Esophagus muscularis mucosa (tissue), 3 donors: ENCODE measurements around the gene BRSK2.

Source experiments
- POLR2AphosphoS5 ChIP-seq, 2 donors: sonication (generic); formaldehyde crosslinking; IDR thresholded peaks; one replicate each; pipeline ENCODE4 v1.6.1; 2017; ENCODE audit warnings: antibody characterized with exemption in 2 of 2
- TF ChIP-seq, protein P1 (sequence below), 3 experiments: fragments of 200-600 bp in 2 of 3; fragments of 450-650 bp in 1 of 3; sonication (generic) in 2 of 3; IDR thresholded peaks; one replicate each; pipeline ENCODE4 v1.5.1; 2017 to 2019; ENCODE audit warnings: antibody characterized with exemption in 3 of 3, mild to moderate bottlenecking in 2 of 3, moderate library complexity in 1 of 3

DNA sequence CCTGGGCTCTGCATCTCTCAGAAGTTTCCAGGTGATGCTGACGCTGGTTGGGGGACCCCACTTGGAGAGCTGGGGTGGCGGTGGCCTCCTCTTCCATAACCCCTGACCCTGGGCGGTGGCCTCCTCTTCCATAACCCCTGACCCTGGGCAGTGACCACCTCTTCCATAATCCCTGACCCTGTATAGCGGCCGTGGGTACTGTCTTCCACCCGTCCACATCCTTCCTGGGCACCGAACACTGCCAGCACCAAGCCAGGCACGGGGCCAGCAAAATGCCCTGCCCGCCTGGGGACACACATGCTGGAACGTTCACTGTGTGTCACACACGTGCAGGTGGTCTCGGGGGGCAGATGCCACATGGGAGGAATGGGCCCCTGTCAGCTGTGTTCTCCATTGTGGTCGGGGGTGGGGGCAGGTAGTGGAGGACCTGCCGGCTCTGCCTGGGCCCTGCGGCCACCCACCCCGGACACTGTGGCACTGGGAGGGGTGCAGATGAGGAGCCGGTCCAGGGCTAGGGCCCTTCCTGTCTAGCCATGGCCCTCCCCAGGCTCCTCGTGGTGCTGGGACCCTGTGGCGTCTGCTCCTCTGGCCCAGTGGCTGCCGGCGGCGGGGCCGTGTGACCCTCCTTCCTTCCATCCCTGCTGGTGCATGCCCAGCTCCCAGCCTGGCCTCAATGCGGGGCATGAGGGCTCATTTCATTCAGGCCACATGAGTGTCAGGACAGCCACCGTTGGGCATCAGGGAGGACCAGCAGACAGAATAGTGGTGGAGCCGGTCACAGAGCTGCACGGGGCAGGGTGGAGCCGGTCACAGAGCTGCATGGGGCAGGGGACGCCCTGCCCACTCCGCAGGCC, 10.8 kb downstream of the BRSK2 start:
- TF ChIP-seq, protein P1, sequence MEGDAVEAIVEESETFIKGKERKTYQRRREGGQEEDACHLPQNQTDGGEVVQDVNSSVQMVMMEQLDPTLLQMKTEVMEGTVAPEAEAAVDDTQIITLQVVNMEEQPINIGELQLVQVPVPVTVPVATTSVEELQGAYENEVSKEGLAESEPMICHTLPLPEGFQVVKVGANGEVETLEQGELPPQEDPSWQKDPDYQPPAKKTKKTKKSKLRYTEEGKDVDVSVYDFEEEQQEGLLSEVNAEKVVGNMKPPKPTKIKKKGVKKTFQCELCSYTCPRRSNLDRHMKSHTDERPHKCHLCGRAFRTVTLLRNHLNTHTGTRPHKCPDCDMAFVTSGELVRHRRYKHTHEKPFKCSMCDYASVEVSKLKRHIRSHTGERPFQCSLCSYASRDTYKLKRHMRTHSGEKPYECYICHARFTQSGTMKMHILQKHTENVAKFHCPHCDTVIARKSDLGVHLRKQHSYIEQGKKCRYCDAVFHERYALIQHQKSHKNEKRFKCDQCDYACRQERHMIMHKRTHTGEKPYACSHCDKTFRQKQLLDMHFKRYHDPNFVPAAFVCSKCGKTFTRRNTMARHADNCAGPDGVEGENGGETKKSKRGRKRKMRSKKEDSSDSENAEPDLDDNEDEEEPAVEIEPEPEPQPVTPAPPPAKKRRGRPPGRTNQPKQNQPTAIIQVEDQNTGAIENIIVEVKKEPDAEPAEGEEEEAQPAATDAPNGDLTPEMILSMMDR (IDR thresholded peaks at IDR 0.05), result no peak
- no peak for TF ChIP-seq POLR2AphosphoS5 (IDR thresholded peaks at IDR 0.05)
